K562 (cell line): ENCODE results near the gene USP44.

Source experiments
- IRF1 ChIP-seq: sonication (generic); formaldehyde crosslinking; IDR thresholded peaks from 2 replicates; pipeline ENCODE4 v1.8.0; 2022; ENCODE audit warnings: missing genetic modification reagents, mild to moderate bottlenecking, borderline replicate concordance
- LARP7 ChIP-seq: fragments of 450-650 bp; IDR thresholded peaks from 2 replicates; pipeline ENCODE4 v1.6.1; 2016
- PREB ChIP-seq: sonication (generic); formaldehyde crosslinking; IDR thresholded peaks from 2 replicates; pipeline ENCODE4 v1.8.1; 2023; ENCODE audit warnings: mild to moderate bottlenecking, missing genetic modification reagents
- SAFB2 ChIP-seq: fragments of 200-400 bp; formaldehyde crosslinking; IDR thresholded peaks from 2 replicates; pipeline ENCODE4 v1.6.1; 2018; ENCODE audit warnings: borderline replicate concordance, low read length, low read depth, moderate library complexity; ENCODE audit not compliant: severe bottlenecking
- SP1 ChIP-seq: sonication (generic); formaldehyde crosslinking; IDR thresholded peaks from 2 replicates; pipeline ENCODE4 v1.8.1; 2022; ENCODE audit warnings: mild to moderate bottlenecking, missing genetic modification reagents
- TF ChIP-seq, protein P1 (sequence below), 3 experiments: IDR thresholded peaks in 2 of 3; conservative IDR thresholded peaks in 1 of 3; 2 replicates each; pipeline ENCODE4 v1.5.1; 2011 to 2012; ENCODE audit warnings: low read length in 3 of 3, mild to moderate bottlenecking in 3 of 3, control low read depth in 2 of 3, improper control_type of control experiment in 1 of 3, inconsistent platforms in 1 of 3, low read depth in 1 of 3, mixed read lengths in 1 of 3, moderate library complexity in 1 of 3; ENCODE audit not compliant: insufficient read depth in 2 of 3

DNA sequence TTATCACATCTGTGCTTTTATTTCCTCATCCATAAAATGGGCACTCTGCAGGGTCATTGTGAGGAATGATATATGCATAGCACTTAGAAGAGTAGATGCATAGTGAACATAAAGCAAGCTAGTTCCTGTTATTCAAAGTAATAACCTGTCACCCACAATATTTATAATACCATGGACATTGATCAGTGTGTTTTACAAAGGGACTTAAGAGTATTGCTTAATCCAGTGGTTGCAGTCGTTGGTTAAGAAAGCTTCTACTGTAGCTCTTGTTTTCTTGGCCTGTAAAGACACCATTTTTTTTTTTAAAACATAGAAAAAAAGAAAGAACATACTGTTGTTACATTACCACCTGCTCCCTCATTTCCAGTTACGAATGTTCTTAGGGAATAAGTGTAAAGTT, 64.3 kb downstream of the USP44 start:
- TF ChIP-seq LARP7 (no peak), SP1 (CRISPR knock-in tag) (no peak), IRF1 (no peak), SAFB2 (no peak), PREB (CRISPR knock-in tag) (no peak)
- TF ChIP-seq, protein P1, sequence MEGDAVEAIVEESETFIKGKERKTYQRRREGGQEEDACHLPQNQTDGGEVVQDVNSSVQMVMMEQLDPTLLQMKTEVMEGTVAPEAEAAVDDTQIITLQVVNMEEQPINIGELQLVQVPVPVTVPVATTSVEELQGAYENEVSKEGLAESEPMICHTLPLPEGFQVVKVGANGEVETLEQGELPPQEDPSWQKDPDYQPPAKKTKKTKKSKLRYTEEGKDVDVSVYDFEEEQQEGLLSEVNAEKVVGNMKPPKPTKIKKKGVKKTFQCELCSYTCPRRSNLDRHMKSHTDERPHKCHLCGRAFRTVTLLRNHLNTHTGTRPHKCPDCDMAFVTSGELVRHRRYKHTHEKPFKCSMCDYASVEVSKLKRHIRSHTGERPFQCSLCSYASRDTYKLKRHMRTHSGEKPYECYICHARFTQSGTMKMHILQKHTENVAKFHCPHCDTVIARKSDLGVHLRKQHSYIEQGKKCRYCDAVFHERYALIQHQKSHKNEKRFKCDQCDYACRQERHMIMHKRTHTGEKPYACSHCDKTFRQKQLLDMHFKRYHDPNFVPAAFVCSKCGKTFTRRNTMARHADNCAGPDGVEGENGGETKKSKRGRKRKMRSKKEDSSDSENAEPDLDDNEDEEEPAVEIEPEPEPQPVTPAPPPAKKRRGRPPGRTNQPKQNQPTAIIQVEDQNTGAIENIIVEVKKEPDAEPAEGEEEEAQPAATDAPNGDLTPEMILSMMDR (IDR thresholded peaks at IDR 0.05 in 2 of 3, conservative IDR thresholded peaks at IDR 0.05 in 1 of 3; ENCODE audit: insufficient read depth in 2 of 3, low read depth in 1 of 3, low read length in 3 of 3): no peak
